Spleen (tissue), 3 donors: ENCODE data around the gene HNRNPA3.

Source experiments
- POLR2A ChIP-seq, 3 donors: fragments of 450-650 bp; IDR thresholded peaks; one replicate each; pipeline ENCODE4 v1.5.1; 2017; ENCODE audit warnings: antibody characterized with exemption in 3 of 3, mild to moderate bottlenecking in 1 of 3
- POLR2AphosphoS5 ChIP-seq, 3 donors: sonication (generic); formaldehyde crosslinking; IDR thresholded peaks; one replicate each; pipeline ENCODE4 v1.5.1; 2017; ENCODE audit warnings: antibody characterized with exemption in 3 of 3

GRCh38 chr2:177273408-177273807, 60.8 kb downstream of the HNRNPA3 start:
- no peak for TF ChIP-seq POLR2A (IDR thresholded peaks at IDR 0.05)
- no peak for TF ChIP-seq POLR2AphosphoS5 (IDR thresholded peaks at IDR 0.05)
